Eye (tissue), 1 donor: ENCODE data around the gene MRPS34.

Source experiments
- DNase-seq: peaks from one replicate; pipeline ENCODE4 v3.0.0-alpha.2; 2015

The MRPS34 gene

DNA sequence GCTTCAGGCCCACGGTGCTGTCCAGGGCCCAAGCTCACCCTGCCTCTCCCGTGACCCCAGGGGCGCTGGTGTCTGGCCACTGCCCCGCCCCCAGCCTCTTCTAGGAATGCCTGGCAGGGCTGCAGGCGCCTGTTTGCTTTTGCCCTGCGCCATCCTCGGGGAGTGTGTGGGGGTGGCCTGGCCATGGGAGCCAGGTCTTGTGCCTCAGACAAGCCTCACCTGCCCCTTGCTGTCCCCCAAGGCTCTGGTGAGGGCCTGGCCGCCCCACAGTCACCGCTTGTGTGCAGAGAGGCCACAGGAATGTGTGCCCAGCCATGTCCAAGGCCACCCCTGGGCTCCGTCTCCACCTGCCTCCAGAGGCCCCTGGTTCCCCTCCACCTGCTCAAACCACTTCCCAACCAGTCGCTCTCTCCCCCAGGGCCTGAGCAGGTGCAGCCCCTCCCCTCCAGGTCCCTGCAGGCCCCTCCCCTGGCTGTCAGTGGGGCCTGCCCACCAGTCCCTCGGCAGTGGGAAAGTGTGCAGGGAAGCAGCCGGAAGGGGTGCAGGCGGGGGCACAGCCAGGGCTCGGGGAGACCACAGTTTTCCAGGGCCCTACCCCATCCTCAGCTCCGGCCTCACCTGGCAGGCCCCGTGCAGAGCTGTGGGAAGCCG lies 21.4 kb upstream of the MRPS34 start:
- DNase-seq = no peak

DNA sequence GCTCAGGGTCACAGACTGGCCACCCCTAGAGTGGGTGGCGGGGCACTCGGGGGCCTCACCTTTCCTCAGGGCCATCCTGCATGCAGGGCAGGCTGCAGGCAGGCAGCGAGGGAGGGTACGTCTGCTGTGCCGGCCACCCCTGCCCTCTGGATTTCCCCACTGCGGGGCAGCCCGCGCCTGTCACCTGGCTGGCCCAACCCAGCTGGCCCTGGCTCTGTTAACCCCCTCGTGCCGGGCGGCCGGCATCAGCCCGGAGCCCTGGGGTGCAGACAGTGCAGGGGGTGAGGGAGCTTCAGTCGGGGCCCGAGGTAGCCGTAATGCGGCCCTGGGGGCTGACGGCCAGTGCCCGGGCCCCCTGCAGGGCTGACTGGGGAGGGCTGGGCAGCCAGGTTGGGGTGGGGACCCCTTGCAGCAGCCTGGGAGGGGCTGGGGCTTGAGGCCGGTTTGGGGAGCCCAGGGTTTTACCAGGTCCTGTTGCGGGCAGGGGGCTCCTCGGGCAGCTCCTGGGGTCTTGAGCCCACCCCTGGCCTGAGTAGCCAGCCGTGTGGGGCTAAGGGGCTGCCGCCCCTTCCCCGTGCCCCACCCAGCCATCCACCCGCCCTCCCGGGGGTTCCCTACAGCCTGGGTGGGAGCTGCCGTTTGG lies 20.8 kb upstream of the MRPS34 start, which contains the start of gene IGFALS:
Gene IGFALS (minus strand): TSS at position 128 of the 643 bp plus-strand sequence. CDS start 53 bp downstream, at position 75.
- no peak for DNase-seq

DNA sequence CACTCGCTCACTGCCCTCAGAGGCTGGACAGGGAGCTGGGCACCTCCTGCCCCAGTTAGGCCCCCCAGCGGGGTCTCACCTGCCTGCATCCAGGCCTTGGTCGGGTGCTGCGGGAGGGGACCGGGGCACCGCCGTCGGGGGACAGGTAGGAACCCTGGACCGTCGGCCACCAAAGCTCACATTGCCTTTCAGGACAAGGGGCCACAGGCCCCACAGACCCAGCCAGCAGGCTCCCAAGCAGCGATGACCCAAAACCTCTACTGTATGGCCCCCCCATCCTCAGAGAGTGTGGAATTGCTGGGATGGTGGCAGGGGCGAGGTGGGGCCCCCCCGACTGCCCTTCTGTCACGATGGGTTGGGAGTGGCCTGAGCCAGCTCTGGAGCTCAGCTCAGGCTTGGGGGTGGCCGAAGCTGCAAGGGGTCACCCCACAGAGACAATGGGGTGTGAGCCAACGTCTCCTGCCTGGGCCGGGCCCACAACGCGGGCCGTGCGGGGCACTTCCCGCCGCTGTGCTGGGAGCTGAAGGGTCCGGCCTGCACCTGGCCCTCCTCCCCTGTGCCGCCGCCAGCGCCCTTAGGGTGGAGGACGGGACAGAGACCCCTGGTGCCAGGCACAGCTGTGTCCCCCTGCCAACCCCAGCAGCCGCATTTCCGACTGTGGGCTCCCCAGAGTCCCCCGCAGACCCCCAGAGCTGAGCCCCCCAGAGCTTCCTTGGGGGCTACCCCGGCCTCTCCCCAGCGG lies 20.1 kb upstream of the MRPS34 start:
- no peak for DNase-seq

DNA sequence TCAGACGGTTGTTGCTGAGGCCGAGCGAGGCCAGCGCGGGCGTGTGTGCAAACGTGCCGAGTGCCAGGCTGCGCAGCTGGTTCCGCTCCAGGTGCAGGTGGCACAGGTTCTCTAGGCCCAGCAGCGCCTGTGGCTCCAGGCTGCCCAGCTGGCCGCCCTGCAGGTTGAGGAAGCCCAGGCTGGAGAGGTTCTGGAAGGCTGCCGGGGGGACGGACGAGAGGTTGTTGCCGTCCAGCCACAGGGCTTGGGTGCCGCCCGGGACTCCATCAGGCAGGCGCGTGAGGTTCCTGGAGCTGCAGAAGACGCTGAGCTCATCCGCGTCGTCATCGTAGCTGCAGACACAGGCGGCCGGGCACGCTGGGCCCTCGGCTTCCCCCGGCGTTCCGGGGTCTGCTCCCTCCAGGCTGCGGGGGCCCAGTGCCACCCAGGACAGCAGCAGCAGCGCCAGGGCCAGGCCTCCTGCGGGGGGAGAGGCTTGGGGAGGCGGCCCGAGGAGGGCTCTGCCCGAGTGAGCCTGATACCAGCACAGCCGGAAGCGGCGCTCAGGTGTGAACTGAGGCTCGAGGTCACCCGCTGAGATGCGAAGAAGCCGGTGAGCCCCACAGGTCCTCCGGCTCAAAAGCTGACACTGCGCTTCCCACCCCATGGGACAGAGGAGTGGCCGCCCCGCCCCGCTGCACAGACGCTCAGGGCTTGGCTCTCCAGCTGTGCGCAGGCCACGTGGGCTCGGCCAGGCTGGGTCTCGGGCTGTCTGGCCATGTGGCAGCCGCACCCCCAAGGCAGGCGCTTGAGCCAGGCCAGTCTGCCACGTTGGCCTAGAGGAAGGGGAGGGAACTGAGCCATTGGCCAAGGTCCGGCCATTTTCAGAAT lies 19.2 kb upstream of the MRPS34 start:
- no peak for DNase-seq

DNA sequence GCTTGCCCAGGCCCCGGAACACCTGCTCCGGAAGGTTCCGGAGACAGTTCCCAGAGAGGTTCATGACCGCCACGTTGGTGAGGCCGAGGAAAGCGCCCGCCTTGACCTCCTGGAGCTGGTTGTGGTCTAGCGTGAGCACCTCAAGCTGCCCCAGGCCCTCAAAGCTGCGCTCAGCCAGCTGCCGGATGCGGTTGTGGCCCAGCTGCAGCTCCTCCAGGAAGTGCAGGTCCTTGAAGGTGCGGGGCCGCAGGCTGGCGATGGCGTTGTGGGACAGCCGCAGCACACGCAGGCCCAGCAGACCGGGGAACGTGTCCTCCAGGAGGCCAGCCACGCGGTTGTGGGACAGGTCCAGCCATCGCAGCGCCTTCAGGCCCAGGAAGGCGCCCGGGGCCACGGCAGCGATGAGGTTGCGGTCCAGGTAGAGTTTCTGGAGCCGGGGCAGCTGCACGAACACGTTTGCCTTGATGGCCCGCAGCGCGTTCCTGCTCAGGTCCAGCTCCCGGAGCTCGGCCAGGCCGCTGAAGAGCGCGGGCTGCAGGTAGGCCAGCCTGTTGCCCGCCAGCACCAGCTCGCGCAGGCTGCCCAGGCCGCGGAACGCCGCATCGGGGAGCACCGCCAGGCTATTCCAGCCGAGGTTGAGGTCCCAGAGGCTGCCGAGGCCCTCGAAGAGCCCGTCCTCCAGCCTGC lies 18.5 kb upstream of the MRPS34 start:
- DNase-seq = no peak

DNA sequence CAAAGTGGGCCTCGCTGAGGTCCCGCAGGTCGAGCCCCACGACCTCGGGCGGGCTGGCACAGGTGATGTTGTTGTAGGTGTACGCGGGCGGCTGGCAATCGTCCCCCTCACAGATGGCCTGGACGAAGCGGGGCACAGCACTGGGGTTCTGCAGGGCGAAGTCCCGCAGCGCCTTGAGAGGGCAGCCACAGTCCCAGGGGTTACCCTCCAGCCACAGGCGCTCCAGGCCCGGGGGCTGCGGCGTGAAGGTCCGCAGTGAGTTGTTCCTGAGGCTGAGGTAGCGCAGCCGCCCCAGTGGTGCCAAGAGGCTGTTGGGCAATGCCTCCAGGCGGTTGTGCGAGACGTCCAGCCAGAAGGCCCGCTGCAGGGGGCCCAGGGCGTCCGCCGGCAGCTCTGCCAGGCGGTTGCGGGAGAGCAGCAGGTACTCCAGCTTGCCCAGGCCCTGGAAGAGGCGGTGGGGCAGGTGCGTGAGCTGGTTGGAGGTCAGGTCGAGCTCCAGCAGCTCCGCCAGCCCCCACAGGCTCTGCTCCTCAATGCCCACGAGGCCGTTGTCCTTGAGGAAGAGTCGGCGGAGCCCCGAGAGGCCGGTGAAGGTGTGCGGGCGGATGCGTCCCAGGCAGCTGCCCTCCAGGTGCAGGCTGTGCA lies 17.8 kb upstream of the MRPS34 start:
- DNase-seq = no peak

DNA sequence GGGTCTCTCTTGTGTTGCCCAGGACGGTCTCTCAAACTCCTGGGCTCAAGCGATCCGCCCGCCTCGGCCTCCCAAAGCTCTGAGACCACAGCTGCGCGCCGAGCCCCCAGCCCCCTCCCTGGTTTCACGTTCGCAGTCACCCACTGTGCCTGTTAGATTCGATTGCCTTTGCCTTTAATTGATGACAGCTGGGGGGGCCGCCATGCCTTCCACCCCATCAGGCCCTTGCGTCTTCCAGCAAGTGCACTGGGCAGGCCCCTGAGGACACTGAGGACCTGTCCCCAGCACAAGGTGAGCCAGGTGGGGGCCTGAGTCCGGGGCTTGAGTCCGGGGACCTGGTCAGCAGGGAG lies 17.3 kb upstream of the MRPS34 start:
- no peak for DNase-seq

DNA sequence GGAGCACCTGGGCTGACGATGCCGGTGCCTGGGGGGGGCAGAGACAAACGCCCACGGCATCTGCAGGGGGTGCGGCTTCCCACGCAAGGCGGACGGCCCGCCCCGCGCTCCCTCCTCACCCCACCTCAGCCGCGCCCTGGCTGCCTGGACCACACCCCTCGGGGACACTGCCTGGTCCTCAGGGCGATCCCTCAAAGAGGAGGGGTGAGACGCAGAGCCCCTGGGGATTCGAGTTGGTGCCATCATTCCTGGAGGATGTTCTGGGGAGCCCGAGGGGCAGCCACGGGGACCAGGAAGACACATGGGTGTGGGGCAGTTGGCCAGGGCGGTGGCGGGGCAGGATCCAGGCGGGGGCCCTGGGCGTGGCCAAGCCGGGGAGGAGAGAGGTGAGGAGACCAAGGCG lies 16.7 kb upstream of the MRPS34 start:
- DNase-seq = no peak

DNA sequence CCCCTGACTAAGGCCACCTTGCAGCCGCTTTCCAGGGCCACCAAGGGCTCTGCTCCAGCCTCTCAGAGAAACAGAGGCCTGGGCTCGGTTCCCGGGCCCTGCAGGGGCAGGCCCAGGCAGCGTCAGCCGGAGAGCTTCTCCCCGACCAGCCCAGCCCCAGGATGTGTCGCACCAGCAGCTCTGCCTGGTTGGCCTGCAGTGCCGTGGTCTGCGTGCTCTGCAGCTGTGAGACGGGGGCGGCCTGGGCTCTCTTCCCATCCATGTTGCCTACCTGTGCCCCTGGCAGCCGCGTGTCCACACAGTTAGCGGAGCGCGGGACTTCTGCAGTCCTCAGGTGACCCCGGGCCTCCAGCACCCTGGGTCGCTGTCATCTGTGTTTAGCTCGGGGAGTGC lies 15.8 kb upstream of the MRPS34 start:
- no peak for DNase-seq

DNA sequence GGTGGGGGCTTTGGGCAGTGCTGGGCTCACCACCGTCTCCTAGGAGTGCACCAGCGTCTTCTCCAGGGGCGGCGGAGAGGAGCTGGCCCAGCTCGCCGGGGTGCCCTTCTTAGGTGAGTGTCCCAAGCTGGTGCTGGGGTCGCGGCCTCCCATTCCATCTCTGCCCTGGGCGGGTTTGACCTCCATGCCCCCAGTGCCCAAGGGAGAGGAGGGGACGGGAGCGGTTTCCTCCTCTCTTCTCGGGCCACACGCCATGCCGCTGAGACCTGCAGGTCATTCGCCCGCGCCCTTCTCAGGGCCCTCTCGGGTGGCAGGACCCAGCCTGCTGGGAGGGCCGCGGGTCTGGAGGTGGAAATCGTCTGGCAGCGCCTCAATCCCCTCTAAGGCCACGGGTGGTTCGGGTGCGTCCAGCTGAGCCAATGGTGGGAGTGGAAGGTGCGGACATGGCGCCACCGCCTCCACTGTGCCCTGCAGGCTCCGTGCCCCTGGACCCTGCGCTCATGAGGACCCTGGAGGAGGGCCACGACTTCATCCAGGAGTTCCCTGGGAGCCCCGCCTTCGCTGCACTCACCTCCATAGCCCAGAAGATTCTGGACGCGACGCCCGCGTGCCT lies 15.3 kb upstream of the MRPS34 start:
- DNase-seq = no peak

DNA sequence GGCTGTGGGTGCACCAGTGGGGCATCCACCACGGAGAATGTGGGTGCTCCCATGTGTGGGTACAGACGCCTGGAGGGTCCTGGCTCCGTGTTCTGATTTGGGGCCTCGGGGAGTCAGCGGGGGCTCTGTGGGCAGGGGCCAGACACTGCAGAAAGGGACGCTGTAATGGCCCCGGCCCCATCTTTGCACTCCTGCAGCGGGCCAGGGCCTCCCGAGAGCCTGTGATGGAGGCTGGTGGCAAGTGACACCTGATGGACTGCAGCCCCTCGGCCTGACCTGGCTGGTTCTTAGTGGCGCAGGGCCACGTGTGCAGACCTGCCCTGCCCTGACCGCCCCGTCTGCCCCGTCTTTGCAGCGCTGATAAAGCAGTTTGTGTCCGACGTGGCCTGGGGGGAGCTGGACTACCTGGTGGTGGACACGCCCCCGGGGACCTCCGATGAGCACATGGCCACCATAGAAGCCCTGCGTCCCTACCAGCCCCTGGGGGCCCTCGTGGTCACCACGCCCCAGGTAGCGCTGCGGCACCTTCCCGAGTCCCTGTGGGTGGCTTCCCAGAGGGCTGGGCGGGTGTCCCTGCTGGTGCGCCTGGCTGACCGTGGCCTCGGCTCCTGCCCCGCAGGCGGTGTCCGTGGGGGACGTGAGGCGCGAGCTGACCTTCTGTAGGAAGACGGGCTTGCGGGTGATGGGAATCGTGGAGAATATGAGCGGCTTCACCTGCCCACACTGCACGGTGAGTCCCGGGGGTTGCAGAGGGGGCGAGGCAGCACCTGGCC lies 14.6 kb upstream of the MRPS34 start:
- no peak for DNase-seq

DNA sequence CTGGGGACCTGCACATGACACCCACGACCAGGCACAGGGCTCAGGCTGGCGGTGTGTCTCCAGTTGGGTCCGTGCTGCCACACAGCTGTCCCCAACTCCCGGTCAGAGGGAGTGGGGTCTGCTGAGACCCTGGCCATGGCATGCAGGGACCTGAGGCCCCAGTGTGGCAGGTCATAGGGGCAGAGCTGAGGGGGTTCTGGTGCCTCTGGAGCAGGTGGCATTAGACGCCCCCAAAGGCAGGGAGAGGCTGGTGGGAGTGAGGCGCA lies 14.1 kb upstream of the MRPS34 start:
- no peak for DNase-seq

DNA sequence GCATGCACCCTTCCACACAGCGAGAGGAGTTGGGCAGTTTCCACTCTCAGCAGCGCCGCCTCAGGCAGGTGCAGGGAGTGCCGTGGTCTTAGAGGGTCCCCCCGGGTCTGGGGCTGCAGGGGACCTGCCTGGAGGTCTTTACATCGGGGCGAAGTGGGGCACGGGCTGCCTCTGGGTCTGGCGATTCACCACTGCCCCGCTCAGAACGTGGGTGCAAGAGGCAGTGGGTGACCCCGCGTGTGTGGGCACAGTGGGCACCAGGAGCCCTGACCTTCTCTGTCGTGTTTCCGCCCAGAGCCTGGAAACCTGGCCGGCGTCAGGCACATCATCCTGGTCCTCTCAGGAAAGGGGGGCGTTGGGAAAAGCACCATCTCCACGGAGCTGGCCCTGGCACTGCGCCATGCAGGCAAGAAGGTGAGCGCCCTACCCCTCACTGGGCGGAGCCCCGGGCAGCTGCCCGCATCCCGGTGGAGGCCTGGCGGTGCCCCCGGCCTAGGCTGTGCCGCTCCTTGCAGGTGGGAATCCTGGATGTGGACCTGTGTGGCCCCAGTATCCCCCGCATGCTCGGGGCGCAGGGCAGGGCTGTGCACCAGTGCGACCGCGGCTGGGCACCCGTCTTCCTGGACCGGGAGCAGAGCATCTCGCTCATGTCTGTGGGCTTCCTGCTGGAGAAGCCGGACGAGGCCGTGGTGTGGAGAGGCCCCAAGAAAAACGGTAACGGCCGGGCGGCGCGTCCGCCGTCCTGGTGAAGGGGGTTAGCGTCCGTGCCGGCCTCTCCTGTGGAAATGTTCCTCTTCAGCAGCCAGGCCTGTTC lies 13.5 kb upstream of the MRPS34 start:
- DNase-seq = no peak

DNA sequence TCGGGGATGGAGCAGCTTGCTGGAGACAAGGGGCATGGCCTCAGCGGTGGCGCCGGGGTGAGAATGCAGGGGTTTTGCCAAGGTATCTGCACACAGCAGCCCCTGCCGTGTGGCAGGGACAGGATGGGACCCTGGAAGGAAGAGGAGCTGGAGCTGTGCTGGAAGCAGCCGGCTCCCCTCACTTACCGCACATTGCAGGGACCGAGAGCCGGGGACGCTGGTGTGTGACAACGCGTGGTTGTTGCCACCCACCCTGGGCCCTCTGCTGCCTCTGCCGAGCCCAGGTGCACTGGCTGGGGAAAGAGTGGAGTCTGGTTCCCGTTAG lies 12.9 kb upstream of the MRPS34 start:
- no peak for DNase-seq

DNA sequence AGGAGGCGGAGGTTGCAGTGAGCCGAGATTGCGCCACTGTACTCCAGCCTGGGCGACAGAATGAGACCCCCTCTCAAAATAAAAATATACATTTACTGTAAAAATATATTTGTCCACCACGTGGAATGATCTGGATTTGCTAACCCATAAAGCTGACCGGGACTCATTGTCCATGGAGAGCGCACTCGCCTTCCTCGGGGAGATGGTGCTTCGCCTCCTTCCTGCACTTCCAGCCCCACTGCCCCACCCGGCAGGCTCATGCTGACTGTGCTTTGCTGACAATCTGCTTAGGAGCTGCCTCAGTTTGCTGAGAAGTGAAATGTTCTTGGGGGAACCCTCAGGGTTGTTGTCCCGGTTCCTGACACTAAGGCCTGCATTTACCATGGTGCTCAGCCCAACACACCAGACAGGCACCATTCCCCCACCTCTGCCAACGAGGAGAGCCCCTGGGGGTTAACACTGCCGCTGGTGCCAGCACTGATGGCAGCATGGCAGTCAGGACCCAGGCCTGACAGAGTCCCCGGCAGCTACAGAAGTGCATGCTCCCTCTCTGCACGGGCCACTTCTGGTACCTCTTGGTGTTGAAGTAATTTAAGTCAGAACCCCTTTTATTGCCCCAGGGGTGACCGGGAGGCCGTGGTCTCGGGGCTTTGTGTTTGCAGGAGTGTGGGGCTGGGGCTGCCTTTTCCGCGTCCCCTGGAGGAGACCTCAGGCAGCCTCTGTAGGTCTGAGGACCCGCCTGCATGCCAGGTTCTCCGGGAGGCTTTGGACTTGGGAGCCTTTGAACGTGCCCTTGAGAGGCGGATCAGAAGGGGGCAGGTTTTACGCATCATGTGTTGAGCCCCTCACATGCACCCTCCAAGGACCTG lies 12.3 kb upstream of the MRPS34 start:
- no peak for DNase-seq

DNA sequence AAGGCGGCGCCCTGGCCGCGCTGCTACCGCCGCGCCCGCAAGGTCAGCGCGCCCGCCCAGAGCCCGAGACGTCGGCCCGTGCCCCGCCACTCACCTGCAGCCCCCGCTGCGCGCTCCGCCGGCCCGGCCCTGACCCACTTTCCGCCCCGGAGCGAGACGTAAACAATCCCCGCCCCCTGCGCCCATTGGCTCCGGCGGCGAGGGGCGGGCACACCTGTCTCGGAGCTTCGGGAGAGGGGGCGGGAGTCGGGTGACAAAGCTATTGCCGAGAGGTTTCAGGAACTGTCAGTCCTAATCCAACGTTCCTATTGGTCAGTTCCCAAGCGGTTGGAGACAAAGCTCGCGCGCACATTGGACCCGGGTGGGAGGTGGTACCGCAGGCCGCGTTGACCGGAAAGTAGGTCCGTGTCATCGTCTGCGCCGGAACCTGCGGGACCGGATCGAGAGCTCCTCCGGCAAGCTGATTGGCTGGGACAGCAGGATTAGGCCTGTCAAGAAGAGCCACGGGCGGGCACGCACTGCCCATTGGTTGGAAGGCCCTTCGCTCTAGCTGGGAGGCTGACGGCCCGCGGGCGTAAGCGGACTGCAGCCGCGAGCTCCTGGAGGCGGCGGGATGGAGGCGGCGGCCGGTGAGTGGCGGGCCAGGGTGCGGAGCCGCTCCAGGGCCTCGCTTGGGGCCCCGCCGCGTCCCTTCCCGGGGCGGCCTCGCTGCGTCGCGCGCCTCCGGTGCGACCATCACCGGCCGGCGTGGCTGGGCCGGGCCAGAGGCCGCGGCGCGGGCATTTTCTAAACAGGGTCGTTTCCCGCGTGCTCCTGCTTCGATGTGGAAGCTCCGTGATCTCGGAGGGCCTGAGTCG lies 9.7 kb upstream of the MRPS34 start, which contains the start of the genes NUBP2 and SPSB3:
Gene NUBP2 (plus strand): TSS at position 553 of the 857 bp plus-strand sequence. CDS start 61 bp downstream, at position 614.
Gene SPSB3 (minus strand): TSS at position 164 of the 857 bp plus-strand sequence. CDS start 1,088 bp downstream, outside the sequence.
- peak; percentile 100 for DNase-seq

DNA sequence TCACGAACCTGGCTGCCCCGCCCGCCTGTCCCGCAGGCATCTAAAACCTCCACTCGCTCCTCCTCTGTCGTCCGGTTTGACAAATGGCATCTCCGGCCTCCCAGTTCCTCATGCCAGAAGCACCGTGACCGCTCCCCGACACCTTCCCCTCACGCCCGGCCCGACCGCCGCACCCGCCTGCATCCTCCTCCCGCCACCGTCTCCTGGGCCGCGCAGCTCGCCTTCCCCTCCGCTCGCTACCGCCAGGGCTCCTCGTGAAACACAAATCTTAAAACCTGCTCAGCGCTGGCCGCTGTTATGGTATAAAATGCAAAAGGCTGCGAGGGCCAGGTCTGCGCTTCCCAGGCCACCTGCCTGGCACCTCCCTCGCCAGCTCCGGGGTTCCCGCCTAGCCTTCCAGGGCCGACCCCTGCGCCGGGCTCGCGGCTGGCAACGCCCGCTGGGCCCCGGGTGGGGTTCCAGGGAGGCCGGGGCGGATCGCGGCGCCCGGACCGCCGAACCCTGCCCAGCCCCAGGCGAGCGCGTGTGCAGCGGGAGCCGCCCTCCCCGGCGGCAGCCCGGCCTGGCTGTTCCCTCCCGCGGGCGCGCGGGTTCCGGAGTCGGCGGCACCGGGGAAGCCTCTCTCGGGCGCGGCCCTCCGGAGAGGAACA lies 8.9 kb upstream of the MRPS34 start:
- peak; percentile 56 for DNase-seq
